Activated naive CD8-positive, alpha-beta T cell treated with anti-CD3 and anti-CD28 coated beads, Interleukin-2, amount 50 U/mL, for 24 hours (primary cell): ENCODE data around the gene GGT1.
"Not testable (repeated sequence)": the region's sequence is repeated elsewhere in the genome, so short reads cannot be mapped to it uniquely, and the experiment has no call there.

ENCODE experiments used
- ATAC-seq: fragments of 150-1000 bp; cut with Tn5 transposase; one replicate; pipeline ENCODE4 v1.10.0; 2021
- DNase-seq: peaks from one replicate; pipeline ENCODE4 v3.0.0; 2021
- H3K27ac Mint-ChIP-seq: one replicate; pipeline ENCODE4 v1.8.0; 2021; ENCODE audit warnings: mild to moderate bottlenecking, mixed read lengths
- H3K27me3 Mint-ChIP-seq: one replicate; pipeline ENCODE4 v1.8.0; 2021; ENCODE audit warnings: mixed read lengths
- H3K36me3 Mint-ChIP-seq: one replicate; pipeline ENCODE4 v1.8.0; 2021; ENCODE audit warnings: low read depth, mixed read lengths
- H3K4me1 Mint-ChIP-seq: one replicate; pipeline ENCODE4 v1.8.0; 2021; ENCODE audit warnings: mixed read lengths
- H3K4me3 Mint-ChIP-seq: one replicate; pipeline ENCODE4 v1.8.0; 2021; ENCODE audit warnings: mild to moderate bottlenecking, moderate library complexity, mixed read lengths
- H3K9me3 Mint-ChIP-seq: one replicate; pipeline ENCODE4 v1.8.0; 2021; ENCODE audit warnings: mixed read lengths

GGT1 gene

DNA sequence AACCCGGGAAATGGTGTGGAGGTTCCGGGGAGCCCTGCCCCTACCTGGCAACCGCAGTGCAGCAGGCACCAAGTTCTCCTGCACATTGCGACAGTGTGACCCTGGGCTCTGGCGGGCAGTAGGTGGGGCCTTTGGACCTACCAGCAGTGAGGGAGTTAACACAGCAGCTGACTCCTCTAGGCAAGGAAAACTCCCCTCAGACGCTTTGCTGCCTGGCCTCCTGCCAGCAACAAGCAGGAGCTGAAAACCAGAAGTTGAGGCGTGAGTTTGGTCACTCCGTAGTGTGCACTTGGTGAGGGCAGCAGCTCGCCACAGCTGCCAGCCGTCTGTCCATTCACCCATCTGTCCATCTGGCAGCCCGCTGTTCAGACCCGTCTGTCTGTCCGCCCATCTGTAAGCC is 29.6 kb downstream of the GGT1 start:
- H3K4me3 Mint-ChIP-seq: not testable (repeated sequence)

DNA sequence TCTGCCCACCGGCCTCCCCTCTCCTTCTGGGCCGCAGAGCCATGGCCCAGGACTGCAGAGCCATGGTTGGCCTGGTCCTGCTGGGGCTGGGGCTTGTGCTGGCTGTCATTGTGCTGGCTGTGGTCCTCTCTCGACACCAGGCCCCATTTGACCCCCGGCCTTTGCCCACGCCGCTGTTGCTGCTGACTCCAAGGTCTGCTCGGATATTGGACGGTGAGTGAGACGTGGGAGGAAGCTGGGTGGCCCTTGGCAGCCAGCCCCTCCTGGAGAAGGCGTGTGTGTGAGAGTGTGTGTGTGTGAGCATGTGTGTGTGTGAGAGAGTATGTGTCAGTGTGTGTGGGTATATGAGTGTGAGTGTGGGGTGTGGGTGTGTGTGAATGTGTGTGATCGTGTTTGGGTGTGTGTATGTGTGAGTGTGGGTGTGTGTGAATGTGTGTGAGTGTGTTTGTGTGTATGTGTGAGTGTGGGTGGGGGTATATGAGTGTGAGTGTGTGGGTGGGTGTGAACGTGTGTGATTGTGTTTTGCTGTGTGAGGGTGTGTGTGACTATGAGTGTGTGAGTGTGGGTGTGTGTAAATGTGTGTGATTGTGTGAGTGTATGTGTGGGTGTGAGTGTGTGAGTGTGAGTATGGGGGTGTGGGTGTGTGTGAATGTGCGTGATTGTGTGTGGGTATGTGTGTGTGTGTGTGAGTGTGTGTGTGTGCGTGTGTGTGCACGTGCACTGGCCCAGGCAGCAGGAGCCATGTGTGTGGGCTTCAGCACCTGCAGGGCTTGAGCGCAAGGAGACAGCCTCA is 30.4 kb downstream of the GGT1 start:
- H3K36me3 Mint-ChIP-seq, H3K4me3 Mint-ChIP-seq, DNase-seq, ATAC-seq, H3K9me3 Mint-ChIP-seq, H3K27me3 Mint-ChIP-seq: not testable (repeated sequence)
- peak overlapping the region; percentile 74 for H3K27ac Mint-ChIP-seq
- H3K4me1 Mint-ChIP-seq: peaks cover 16% of the 10 kb centered on the region

More for the DNA sequence above, 29.6 kb downstream of the GGT1 start:
- peaks cover 16% of the 10 kb centered on the region for H3K4me1 Mint-ChIP-seq
- ATAC-seq, DNase-seq, H3K27me3 Mint-ChIP-seq, H3K27ac Mint-ChIP-seq, H3K9me3 Mint-ChIP-seq, H3K36me3 Mint-ChIP-seq: not testable (repeated sequence)

DNA sequence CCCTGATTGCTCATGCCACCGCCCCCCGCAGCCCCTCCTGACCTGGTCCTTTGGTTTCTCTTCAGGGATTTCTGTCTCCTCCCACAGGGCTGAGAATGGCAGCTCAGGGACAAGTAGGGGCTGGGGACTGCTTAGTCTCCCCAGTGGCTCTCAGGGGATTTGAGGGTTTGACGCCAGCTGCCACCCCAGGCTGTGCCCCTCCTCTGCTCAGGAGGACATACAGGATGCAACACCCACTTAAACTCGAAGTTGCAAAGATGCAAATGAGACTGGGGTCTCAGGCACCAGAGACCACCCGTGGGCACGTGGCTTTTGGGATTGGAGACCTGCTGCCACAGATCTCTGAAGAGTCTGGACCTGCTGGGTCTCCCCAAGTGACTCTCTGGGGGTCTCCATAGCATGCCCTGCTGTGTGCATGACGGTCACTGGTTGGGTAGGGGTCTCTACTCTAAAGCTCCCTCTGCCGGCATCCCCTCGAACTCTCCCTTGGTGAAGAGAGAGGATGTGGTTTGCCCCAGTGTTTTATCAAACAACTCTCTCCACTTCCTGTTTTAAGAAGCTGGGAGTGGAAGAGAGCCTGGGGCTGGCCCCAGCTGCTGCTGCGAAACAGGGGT is 31.9 kb downstream of the GGT1 start:
- Mint-ChIP-seq H3K27ac (peak overlapping the region; percentile 65), H3K4me1 (peaks cover 16% of the 10 kb centered on the region)
- DNase-seq: peak; percentile 5
- not testable (repeated sequence) for ATAC-seq, H3K36me3 Mint-ChIP-seq, H3K4me3 Mint-ChIP-seq, H3K9me3 Mint-ChIP-seq, H3K27me3 Mint-ChIP-seq

DNA sequence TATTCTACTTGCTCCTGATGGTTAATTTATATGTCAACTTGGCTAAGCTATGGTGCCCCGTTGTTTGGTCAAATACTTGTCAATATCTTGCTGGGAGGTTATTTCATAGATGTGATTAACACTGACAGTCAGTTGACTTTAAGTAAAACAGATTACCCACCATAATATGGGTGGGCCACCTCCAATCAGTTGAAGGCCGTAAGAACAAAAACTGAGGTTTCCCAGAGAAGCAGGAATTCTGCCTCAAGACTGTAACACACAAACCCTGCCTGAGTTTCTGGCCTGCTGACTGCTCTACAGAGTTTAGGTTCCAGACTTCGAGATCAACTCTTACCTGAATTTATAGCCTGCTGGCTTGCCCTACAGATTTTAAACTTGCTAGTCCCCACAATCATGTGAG is 33.5 kb downstream of the GGT1 start:
- peaks cover 16% of the 10 kb centered on the region for H3K4me1 Mint-ChIP-seq
- not testable (repeated sequence) for H3K27ac Mint-ChIP-seq, ATAC-seq, DNase-seq, H3K36me3 Mint-ChIP-seq, H3K9me3 Mint-ChIP-seq, H3K4me3 Mint-ChIP-seq, H3K27me3 Mint-ChIP-seq

DNA sequence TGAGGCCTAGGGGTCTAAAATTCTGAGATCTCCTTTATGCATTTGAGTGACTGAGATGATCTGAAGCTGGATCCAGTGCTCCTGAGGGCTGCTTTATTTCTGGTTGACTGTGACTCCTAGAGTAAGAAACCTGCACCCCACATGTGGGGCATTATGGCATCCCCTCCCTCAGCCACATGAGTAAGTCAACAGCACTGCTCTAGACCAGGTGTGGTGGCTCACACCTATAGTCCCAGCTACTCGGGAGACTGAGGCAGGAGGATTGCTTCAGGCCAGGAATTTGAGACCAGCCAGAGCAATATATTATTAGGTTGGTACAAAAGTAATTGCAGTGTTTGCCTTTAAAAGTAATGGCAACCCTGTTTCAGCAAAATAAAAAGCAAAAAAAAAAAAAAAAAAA is 39.3 kb downstream of the GGT1 start:
- not testable (repeated sequence) for H3K4me3 Mint-ChIP-seq, DNase-seq, H3K4me1 Mint-ChIP-seq, H3K27ac Mint-ChIP-seq, ATAC-seq, H3K36me3 Mint-ChIP-seq, H3K27me3 Mint-ChIP-seq, H3K9me3 Mint-ChIP-seq

DNA sequence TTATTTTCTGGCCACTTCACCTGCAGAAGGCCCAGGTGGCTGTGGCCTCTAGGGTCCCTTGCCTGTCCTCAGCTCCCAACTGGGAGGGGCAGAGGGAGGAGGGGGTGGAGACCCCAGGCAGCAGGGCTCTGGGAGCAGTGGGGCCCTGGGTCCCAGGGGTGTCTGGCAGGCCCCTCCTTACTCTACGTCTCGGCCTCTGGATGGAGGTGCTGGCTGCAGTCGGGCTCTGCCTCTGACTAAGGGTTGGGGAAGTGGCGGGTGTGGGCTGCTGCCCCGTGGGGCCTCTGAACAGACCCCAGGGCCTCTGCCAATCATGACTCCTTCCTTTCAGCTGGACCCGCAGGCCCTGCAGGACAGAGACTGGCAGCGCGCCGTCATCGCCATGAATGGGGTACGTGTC is 41.4 kb downstream of the GGT1 start:
- H3K9me3 Mint-ChIP-seq, ATAC-seq, H3K36me3 Mint-ChIP-seq, H3K4me1 Mint-ChIP-seq, H3K27me3 Mint-ChIP-seq, H3K27ac Mint-ChIP-seq, H3K4me3 Mint-ChIP-seq, DNase-seq: not testable (repeated sequence)

DNA sequence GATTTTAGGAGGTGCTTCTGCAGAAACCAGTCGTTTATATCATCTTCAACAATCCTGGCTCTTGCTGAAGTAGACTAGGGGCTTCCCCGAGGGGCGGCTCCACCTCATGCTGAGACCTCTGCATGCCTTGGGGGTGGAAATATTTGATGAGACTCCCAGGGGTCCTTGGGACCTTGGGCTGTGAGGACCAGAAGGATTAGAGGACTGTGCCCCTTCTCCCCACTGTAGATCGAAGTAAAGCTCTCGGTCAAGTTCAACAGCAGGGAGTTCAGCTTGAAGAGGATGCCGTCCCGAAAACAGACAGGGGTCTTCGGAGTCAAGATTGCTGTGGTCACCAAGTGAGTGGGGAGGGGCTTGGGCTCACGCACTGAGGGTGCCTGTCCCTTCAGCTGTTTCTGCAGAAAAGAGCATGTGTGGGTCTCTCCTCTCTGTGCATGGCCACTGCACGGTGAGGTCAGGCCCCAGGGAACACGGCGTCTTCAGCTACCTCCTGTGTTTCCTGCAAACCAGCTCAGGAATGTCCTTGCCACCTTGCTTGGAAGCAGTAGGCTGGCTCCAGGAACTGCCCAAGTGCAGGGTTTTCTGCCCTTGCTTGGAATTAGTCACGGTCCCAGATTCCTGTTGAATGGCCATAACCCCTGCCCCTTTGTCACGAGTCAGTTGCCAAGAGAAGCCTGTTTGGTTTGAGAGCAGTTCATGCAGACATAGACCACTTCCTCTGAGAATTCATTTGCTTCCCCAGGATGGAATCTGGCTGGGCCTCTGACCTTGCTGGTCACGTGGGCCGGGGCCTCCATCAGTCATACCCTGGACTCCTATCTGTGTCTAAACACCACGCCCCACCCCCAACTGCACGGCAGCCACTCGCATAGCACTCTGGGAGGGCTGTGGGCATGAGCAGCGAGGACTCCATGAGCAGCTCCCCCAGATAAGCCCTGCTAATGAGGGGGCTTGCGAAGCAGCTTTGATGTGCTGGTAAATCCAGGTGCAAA is 42.7 kb downstream of the GGT1 start:
- H3K4me1 Mint-ChIP-seq, DNase-seq, ATAC-seq, H3K27ac Mint-ChIP-seq, H3K36me3 Mint-ChIP-seq, H3K4me3 Mint-ChIP-seq, H3K27me3 Mint-ChIP-seq, H3K9me3 Mint-ChIP-seq: not testable (repeated sequence)

DNA sequence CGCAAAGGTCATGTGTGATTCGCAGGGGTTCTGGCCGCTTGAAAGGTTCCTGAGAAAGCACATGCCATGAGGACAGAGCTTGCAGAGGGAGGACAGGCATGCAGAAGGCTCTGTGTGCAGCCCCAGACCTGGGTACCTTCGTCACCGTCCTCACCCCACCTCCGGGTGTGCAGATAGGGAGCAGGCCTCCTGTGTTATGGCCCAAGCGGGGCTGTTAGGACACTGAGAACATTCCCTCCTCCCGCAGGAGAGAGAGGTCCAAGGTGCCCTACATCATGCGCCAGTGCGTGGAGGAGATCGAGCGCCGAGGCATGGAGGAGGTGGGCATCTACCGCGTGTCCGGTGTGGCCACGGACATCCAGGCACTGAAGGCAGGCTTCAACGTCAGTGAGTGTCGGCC is 43.8 kb downstream of the GGT1 start:
- H3K4me3 Mint-ChIP-seq, H3K9me3 Mint-ChIP-seq, H3K4me1 Mint-ChIP-seq, ATAC-seq, H3K27me3 Mint-ChIP-seq, DNase-seq, H3K27ac Mint-ChIP-seq, H3K36me3 Mint-ChIP-seq: not testable (repeated sequence)

DNA sequence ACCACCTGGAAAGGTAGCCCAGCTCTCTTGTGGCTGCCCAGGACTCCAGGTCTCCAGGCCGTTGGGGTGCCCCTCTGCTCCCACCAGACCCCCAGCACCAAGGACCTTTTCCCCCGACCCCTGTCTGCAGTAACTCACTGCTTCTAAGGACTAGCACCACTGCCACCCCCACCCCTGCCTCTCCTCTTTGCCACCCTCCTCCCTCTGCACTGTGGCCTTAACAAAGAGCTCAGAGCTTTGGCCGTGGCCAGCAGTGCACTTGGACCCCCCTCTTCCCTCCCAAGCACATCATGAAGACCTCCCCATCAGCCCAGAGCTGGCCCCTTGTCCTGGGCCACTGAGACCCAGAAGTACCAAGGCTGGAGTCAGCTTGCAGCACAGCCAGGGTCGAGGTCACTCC is 46.4 kb downstream of the GGT1 start:
- H3K4me1 Mint-ChIP-seq, H3K36me3 Mint-ChIP-seq, H3K27ac Mint-ChIP-seq, ATAC-seq, DNase-seq, H3K9me3 Mint-ChIP-seq, H3K27me3 Mint-ChIP-seq, H3K4me3 Mint-ChIP-seq: not testable (repeated sequence)

DNA sequence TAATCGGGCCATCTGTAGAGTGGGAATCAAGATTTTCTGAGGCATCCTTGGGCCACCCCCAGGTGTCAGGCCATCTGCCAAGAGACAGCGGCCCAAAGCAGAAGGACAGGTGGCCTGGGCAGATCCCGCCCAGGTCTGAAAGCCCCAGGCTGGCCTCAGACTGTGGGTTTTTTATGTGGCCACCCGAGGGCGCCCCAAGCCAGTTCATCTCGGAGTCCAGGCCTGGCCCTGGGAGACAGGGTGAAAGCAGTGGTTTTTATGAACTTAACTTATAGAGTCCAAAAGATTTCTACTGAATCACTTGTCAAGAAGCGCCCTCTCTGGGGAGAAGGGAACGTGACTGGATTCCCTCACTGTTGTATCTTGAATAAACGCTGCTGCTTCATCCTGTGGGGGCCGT is 47.9 kb downstream of the GGT1 start:
- H3K36me3 Mint-ChIP-seq, H3K4me1 Mint-ChIP-seq, H3K9me3 Mint-ChIP-seq, H3K27me3 Mint-ChIP-seq, ATAC-seq, H3K4me3 Mint-ChIP-seq, H3K27ac Mint-ChIP-seq: not testable (repeated sequence)
- peak; percentile 70 for DNase-seq

DNA sequence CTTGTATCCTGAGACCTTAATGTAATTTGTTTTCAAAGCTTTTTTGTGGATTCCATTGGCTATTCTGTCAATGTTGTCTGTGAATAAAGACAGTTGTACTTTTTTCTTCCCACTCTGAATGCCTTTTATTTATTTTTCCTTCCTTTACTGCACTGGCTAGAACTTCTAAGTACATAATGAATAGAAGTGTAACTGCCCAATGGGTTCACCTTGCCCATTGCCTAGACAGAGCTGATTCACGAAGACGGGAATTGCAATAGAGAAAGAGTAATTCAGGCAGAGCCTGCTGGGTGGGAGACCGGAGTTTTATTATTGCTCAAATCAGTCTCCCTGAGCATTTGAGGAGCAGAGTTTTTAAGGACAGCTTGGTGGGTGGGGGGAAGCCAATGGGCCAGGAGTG is 62.4 kb downstream of the GGT1 start:
- H3K27me3 Mint-ChIP-seq: peaks cover 11% of the 10 kb centered on the region
- not testable (repeated sequence) for H3K4me1 Mint-ChIP-seq, H3K4me3 Mint-ChIP-seq, H3K9me3 Mint-ChIP-seq, ATAC-seq, H3K27ac Mint-ChIP-seq, H3K36me3 Mint-ChIP-seq, DNase-seq

DNA sequence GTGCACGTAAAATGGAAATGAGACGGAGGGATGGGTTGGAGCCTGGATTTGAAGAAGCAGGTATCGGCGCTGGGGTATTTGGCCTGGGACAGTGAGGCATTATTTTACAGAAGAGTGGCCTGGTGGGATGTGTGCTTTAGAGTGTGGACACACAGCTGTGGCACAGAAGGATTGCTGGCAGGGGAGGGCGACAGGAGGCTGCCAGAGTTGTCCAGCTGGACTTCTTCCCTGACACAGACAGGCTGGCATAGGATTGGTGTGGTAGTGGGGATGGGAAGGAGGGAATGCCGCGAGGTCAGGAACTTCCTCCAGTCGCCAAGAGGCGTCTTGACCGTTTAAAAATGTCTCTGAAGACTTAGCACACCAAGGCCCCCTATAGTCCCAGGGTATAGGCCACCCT is 64.9 kb downstream of the GGT1 start:
- not testable (repeated sequence) for ATAC-seq, H3K27ac Mint-ChIP-seq, H3K36me3 Mint-ChIP-seq, H3K4me1 Mint-ChIP-seq, H3K9me3 Mint-ChIP-seq, DNase-seq, H3K4me3 Mint-ChIP-seq
- peaks cover 11% of the 10 kb centered on the region for H3K27me3 Mint-ChIP-seq

DNA sequence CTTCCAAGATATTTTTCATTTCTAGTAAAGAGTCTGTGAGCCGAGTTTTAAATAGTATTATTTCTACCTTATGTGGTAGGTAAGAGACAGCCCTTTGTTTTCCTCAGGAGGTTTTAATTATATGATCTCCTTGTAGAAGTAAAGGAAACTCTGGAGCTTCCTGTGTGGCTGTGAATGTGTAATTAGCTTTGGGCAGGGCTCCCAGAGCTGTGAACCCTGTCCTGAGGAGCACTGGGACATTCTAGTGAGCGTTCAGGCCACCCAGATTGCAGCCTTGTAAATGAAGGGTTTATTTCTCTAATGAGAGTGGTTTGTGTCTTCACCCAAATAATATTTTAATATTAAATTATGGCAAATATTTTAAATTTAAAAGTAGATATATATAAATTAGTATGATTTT is 69.5 kb downstream of the GGT1 start:
- not testable (repeated sequence) for H3K9me3 Mint-ChIP-seq, H3K27me3 Mint-ChIP-seq, H3K27ac Mint-ChIP-seq, H3K36me3 Mint-ChIP-seq, H3K4me1 Mint-ChIP-seq, H3K4me3 Mint-ChIP-seq, ATAC-seq, DNase-seq
